GM21723 (cell line): ENCODE results near the gene WDR27.

ENCODE experiments used
- ATAC-seq: cut with Tn5 transposase; IDR thresholded peaks from one replicate; pipeline ENCODE4 v1.9.1; 2021; ENCODE audit warnings: mild to moderate bottlenecking, moderate library complexity; ENCODE audit not compliant: unreplicated experiment

Gene WDR27

DNA sequence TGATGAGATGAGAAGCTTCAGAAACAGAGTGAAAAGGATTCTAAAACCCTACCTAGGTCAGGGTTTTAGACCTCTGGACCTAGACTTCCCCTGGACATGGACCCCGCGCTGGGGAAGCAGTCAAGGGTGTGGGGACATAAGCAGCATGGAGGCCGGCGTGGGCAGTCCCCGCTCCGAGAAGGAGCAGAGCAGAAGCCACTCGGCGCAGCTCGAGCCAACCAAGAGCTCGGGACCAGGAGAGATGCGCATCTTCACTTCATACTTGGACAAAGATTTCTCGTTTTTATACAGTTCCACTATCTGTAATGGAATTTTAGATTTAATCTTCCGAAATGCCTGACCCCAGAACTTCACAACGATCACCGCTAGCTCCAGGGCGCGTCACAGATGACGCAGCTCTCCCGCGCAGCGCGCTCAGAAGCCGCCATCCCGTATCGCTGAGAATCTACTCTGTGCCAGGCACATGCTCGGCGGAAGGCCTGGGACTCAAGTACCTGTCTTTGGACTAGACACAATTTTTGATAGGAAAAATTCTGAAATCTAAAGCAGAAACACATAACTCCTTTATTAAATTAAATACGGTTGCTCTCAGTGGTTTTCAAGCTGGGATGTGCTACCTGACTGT is 60.3 kb downstream of the WDR27 start:
- ATAC-seq, result no peak

DNA sequence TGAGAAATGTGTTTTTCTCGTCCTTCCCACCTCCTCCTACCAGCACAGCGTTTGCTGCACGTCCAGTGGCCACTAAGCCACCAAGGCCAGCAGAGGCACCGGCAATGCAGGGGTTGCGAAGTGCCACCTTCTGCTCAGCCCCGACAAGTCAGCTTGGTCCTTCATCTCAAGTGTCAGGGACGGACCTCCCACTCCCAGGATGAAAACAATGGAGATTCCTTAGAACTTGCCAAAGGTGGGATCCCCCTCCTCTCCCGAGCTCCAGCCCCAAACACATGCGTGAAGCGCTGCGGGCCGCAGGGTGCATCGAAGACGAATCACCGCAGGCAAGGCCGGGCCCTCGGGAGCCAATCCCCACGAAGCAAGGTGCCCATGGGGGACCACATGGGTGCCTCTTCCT is 60.8 kb downstream of the WDR27 start:
- ATAC-seq, result no peak

DNA sequence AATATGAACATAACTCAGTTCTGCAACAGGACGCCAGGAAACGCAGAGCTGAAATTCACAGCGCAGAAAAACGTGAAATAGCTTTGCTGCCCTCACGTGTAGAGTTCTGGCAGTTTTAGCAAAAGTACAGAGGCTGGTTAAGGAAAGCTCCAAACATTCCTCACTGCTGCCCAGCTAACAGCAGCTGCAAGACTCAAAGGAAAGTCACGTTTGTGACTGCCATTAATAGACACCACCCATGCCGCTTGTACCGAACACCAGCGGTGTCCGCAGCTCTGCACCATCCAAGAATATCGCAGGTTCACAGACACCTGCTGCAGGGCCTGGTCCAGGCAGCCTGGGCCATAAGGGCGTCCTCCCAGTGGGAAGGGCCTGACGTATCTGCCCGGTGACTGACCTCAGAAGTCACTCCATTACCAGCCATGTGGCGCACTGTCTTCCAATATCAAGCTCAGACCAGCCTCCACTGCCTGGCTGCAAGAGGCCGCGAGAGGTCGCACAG is 61.4 kb downstream of the WDR27 start:
- no peak for ATAC-seq

DNA sequence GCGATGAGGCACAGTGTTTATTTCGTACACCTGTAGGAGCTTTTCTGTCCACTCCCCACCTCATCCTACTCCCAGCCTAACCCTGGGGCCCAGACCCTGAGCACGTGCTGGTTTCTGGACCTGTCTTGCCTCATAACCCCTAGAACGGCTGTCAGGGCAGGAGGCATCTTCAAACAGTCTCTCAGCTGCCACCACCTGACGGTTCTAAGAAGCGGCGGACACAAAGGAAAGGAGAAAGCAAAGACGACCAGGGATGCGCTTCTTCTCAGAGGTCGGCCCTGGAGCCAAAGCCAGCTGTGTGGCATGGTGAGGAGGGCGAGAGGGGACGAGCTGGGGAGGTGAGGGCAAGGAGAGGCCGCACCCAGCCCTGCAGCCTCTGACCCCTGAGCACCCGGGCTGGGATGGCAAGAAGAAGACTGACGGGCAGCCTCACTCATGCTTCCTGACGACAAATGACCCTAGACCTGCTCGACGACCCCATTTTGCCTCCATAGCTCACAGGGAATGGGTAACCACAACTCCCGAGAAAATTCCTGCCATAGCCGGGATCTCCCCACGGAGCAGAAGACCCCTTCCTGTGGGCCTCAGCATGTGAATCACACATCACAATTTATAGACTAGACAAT is 62.1 kb downstream of the WDR27 start:
- no peak for ATAC-seq

DNA sequence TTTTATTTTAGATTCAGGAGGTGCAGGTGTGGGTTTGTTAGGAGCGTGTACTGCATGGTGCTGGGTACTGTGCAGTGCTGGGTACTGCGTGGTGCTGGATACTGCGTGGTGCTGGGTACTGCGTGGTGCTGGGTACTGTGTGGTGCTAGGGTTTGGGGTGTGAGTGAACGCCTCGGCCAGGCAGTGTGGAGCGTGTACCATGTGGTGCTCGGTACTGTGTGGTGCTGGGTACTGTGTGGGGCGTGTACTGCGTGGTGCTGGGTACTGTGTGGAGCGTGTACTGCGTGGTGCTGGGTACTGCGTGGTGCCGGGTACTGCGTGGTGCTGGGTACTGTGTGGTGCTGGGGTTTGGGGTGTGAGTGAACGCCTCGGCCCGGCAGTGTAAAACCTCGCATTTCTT is 62.9 kb downstream of the WDR27 start:
- no peak for ATAC-seq

DNA sequence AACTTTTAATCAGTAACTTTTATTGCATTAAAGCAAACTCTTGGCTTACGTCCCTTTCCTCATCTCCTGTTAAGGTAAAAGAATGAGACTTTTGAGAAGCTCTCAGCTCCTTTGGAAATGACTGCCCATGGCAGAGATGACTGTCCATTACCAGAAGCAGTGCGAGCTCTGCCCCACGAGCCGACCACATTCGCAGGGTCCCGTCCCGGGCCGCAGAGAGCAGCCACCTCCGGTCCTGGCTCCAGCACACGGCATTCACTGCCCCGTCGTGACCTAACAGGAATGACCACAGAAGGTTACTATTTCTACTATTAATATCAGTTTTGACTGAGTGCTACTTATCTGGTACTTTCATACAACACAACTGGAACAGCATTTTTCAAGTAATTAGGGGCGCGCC is 63.4 kb downstream of the WDR27 start:
- no peak for ATAC-seq

DNA sequence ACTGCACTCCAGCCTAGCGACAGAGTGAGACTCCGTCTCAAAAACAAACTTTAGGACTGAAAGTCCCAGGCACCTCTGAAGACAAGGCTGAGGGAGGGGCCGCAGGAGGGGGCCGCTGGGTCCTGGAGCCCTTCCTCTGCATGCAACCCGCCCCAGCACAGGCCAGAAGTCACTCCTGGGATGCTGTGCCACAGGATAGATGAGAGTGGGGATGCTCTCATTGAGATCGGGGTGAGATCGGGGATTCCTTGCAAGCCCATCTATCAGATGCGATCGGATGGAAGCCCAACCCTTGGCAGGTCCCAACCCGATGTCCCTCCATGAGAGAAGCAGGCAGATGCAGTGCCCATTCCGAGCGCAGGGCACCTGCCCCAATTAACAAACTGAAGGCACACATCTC is 66.5 kb downstream of the WDR27 start:
- no peak for ATAC-seq

DNA sequence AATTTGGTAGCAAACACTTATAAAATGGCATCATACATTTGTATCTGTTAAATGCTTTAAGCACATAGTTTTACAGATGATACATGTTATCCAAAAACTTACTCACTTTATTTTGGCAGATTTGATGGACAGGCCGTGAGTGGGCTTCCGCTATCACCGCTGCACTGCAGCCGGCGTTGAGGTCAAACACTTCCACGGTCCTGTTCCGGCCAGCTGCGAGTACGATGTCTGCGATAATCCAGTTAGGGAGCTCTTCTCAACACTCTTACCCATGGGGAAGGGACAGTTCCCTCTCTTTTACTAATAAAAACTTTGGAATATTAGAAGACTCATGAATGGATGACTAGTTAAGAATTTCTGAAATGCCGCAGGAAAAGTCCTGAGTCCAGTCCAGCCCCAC is 69.0 kb downstream of the WDR27 start:
- no peak for ATAC-seq

DNA sequence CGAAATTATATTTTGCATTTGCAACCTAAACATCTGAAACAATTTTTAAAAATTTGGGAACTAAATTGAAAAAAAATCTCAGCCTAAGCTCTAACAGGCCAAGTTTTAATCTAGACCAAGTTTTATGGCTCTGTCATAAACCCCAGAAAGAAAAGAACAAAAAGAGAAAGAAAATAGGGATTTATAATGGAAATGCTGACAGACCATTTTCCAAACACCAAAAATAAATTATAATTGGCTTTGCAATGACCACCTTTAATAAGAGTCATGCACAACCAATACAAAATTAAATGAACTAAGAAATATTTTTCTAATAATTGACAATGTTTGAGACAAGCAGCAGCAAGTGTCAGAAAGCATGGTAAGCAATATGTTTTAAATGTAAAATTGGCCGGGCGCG is 72.6 kb downstream of the WDR27 start:
- no peak for ATAC-seq

DNA sequence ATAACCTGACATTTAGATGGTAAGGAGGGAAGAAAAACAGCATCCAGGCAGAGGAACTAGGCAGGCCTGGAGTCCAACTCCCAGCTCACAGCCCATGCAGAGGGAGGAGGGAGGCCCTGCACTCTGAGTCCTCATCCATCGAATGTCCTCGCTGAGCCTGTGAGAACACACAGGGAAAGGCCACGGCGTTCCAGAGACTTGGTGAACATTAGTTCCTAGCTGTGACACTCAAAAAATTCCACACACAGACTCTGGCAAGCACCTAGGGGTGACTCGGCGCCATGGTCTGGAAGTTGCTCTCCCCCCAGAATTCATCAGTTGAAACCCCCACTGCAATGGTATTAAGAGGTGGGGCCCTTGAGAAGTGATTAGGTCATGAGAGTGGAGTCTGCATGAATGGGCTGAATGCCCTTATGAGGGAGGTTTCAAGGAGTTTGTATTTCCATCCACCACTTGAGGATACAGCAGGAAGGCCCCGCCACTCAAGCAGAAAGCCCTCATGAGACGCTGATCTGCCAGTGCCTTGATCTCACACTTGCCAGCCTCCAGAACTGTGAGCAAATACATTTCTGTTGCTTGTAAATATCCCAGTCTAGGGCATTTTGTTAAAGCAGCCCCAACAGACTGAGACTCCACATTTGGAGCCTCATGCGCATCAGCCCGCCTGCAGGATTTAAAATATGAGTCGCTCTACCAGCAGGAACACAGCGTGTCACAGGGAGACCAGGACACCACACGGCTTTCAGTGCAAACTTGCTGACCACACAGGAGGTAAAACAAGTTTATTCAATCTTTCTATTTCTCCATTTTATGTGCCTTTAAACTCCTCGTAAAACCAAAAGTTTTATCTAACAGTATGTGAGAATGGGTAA is 73.9 kb downstream of the WDR27 start:
- no peak for ATAC-seq

DNA sequence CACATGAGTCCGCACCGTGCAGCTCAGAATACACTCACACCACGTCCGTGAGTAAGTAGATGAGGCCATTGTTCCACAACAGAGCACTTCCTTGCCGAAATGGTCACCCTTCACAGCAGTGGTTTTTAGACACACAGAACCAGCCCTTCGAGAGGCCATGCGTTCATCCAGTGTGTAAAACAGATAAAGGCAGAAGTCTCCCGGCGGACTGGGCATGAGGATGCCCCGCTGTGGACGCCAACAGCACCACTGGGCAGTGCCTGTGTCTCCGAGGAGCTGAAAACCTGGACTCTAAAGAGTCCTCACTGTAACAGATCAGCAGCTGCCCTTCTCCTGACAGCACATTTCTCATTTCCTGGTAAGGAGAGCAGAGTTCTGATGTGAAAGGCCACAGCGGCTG is 75.2 kb downstream of the WDR27 start:
- ATAC-seq, result no peak

DNA sequence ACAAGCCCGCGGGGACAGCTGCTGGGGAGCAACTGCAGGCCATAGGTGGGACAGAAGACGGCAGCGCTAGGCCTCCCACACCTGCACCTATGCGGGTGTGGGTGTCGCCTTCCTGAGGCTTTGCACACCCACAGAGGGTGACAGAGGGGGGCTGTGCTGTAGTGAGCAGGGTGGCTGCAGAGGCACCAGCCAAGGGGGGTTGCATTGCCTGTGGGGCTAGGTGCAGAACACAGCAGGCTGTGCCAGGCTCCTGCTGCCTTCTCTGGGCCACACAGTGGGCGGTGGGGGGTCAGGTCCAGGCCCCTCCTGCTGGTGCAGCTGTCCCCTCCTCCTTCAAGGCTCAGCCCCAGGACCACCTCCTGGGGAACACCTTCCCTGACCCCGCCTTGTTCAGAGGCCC is 75.7 kb downstream of the WDR27 start:
- ATAC-seq, result no peak

DNA sequence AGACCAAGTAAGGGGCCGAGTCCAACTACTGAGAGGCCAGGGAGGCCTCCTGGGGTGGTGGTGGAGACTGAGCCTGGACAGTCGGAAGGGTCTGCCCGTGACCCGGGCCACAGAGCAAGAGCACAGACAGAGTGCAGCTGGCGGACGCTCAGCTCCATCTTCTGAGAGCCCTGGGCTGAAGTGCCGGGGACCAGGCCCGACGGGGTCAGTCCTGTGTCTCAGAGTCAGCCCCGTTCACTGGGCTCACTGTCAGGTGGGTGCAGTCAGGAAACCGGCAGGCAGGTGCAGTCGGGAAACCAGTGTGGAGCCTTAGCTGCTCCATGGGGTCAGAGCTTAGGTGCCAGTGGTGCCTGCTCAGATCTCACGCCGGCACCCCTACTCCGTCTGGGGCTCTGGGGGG is 76.5 kb downstream of the WDR27 start:
- no peak for ATAC-seq

DNA sequence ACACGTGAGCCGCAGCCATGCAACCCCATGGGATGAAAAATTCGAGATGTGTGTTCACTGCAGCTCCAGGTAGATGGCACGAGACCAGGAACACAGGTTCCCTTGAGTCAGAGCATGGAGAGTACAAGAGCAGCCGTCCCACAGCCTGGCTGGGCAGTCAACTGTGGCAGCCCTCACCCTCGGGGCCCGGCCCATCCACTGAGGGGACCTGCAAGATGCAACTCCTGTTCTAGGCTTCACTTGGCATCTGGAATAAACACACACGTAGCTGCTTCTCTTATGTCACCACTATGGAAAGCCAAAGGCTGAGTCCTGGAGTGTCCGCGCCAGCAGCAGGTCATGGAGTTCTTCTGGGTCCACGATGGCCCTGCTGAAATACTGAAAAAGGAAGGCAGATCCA is 77.0 kb downstream of the WDR27 start:
- ATAC-seq, result no peak

DNA sequence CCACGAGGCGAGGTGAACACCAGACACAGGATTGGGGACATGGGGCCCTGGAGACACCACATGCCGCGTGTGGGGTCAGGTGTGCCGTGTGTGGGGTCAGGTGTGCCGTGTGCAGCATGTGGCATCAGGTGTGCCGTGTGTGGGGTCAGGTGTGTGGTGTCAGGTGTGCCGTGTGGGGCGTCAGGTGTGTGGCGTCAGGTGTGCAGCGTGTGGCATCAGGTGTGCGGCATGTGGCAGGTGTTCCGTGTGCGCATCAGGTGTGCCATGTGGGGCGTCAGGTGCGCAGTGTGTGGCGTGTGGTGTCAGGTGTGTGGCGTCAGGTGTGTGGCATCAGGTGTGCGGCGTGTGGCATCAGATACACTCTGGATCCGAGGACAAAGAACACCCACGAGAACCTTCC is 77.9 kb downstream of the WDR27 start:
- no peak for ATAC-seq

DNA sequence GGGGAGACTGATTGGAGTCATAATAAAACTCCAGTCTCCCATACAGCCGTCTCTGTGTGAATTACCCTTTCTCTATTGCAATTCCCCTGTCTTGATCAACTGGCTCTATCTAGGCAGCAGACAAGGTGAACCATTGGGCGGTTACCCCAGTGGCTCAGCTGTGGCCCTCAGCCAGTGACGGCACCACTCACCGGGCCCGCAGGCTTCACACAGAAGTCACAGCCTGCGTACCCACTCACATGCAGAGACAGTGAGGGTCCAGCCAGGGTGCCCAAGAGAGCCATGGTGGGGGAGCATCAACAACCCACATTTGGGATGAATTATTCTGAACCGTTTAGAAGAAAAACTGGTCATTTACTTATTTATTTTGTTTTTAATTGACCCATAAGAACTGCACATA is 78.5 kb downstream of the WDR27 start:
- ATAC-seq, result no peak

DNA sequence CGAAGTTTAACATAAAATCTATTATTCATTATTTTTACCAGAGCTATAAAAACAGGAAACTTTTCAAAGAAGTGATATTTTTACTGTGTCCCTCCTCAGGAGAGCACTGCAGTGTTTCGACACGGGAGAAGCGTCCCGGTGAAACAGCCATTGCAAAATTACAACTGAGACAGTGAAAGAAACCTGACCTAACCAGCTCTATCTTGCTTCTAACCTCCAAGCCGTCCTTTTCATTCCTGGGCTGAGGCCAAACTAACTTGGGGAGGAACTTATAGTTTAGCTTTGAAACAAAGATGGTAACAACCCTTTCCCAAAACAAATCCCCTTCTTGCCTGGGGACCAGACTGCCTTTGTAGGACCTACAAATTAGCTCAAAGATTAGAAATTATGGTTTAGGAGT is 79.2 kb downstream of the WDR27 start:
- ATAC-seq, result no peak

DNA sequence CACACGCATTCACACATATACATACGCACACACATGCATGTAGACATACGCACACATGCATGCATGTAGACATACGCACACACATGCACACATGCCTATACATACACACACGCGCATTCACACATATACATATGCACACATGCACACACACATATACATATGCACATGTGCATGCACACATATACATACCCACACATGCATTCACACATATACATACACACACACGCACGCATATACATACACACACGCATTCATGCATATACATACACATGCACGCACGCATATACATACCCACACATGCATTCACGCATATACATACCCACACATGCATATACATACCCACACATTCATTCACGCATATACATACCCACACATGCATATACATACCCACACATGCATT is 80.5 kb downstream of the WDR27 start:
- ATAC-seq, result no peak

DNA sequence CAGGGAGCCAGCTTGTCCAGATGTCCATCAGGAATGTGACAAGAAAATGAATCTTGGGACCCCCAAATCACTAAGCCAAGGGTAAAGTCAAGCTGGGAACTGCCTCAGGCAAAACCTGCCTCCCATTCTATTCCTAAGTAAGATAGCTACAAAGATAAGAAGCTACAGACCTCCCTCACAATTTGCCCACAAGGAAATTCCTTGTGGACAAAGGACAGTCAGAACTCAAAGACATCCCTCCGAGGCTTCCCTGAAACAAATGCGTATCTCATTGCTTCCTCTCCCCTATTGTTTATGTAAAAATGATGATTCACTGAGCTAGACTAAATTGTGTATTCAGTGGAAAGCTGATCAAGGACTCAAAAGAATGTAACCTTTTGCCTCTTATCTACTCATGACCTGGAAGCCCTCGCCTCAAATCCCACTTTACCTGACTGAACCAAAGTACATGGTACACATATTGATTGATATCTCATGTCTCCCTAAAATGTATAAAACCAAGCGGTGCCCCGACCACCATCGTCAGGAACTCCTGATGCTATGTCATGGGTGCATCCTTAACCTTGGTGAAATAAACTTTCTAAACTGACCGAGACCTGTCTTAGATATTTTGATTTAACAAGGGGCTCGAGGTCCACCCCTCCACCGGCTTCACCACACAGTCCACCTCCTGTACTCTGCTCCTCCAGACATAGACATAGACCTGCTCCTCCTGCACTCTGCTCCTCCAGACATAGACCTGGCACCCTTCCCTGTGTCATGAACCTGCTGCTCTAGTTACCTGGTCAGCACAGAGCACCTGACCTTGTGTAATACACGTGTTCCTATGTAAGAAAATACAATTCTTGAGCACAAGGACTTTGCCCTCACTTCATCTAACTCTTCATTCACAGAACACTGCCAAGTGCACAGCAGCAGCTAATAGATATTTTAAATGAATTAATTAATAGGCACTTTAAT is 81.4 kb downstream of the WDR27 start:
- ATAC-seq, result no peak

DNA sequence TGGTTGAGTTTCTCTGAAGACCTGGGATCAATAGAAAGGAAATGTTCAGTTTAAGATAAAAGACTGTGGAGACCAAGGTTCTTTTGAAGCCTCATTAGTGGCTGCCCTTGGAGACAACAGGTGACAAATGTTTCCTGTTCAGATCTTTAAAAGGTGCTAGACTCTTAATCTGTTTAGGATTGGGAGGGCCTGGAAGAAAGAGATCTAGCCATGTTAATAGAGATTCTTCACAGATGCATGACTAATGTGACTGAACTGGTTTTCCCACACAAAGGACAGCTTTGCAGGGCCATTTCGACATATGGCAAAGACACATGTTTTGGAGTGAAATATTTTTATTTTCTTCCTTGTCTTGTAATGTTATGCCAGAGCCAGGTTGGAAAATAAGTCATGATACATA is 82.2 kb downstream of the WDR27 start:
- ATAC-seq, result no peak
